ENCODE results near the gene HHAT. TPM values are rescaled to one million over a fixed set of nuclear protein-coding genes. Genes with fewer than 3 reads are reported as not detected.
"Not testable (repeated sequence)": the region's sequence is repeated elsewhere in the genome, so short reads cannot be mapped to it uniquely, and the experiment has no call there.

HHAT gene
- polyA plus RNA-seq, 1 donor from 2014 or later, result 5.3 TPM

- Histone ChIP-seq H3K36me3 (ENCODE audit: insufficient read depth, low read length) (no peaks in the 10 kb centered on the region), H3K9me3 (ENCODE audit: low read length) (no peaks in the 10 kb centered on the region), H3K79me2 (replicated peaks; ENCODE audit: insufficient read depth, low read length) (no peaks in the 10 kb centered on the region), H3K27me3 (ENCODE audit: insufficient read depth, low read depth, low read length) (no peaks in the 10 kb centered on the region), H4K20me1 (ENCODE audit: insufficient read depth) (no peaks in the 10 kb centered on the region), H3K4me2 (ENCODE audit: low read length) (no peak overlapping the region), H3K9ac (ENCODE audit: low read length) (no peak overlapping the region), H3K4me3 (ENCODE audit: low read length) (no peak overlapping the region), H3K9me2 (ENCODE audit: insufficient read depth, low read length) (no peaks in the 10 kb centered on the region), H3F3A (ENCODE audit: insufficient read depth, low read length, poor library complexity, severe bottlenecking) (no peaks in the 10 kb centered on the region), H3K27ac (ENCODE audit: low read length) (no peak overlapping the region), H2AFZ (ENCODE audit: low read depth, low read length) (no peak overlapping the region)
- TF ChIP-seq TAF1 (IDR thresholded peaks at IDR 0.05; ENCODE audit: low read depth) (no peak), SMC3 (conservative IDR thresholded peaks at IDR 0.05; ENCODE audit: poor library complexity) (no peak), EP300 (conservative IDR thresholded peaks at IDR 0.05; ENCODE audit: poor library complexity, severe bottlenecking) (no peak), EZH2 (IDR thresholded peaks at IDR 0.05; ENCODE audit: borderline replicate concordance, insufficient read depth, low read length, poor library complexity, severe bottlenecking) (no peak), POLR2AphosphoS5 (IDR thresholded peaks at IDR 0.05) (no peak), MXI1 (conservative IDR thresholded peaks at IDR 0.05; ENCODE audit: poor library complexity, severe bottlenecking) (no peak), REST (IDR thresholded peaks at IDR 0.05; ENCODE audit: borderline replicate concordance) (no peak), RAD21 (conservative IDR thresholded peaks at IDR 0.05) (no peak)
- TF ChIP-seq, protein P1, sequence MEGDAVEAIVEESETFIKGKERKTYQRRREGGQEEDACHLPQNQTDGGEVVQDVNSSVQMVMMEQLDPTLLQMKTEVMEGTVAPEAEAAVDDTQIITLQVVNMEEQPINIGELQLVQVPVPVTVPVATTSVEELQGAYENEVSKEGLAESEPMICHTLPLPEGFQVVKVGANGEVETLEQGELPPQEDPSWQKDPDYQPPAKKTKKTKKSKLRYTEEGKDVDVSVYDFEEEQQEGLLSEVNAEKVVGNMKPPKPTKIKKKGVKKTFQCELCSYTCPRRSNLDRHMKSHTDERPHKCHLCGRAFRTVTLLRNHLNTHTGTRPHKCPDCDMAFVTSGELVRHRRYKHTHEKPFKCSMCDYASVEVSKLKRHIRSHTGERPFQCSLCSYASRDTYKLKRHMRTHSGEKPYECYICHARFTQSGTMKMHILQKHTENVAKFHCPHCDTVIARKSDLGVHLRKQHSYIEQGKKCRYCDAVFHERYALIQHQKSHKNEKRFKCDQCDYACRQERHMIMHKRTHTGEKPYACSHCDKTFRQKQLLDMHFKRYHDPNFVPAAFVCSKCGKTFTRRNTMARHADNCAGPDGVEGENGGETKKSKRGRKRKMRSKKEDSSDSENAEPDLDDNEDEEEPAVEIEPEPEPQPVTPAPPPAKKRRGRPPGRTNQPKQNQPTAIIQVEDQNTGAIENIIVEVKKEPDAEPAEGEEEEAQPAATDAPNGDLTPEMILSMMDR (IDR thresholded peaks at IDR 0.05; ENCODE audit: poor library complexity, severe bottlenecking), result no peak
Measured at GRCh38 chr1:210418863-210419650, 90.4 kb downstream of the HHAT start.

- H3K27ac ChIP-seq (ENCODE audit: low read length); H4K20me1 ChIP-seq (ENCODE audit: insufficient read depth); H3K4me2 ChIP-seq (ENCODE audit: low read length); H2AFZ ChIP-seq (ENCODE audit: low read depth, low read length); H3F3A ChIP-seq (ENCODE audit: insufficient read depth, low read length, poor library complexity, severe bottlenecking); H3K4me3 ChIP-seq (ENCODE audit: low read length); H3K9me3 ChIP-seq (ENCODE audit: low read length); H3K9ac ChIP-seq (ENCODE audit: low read length); H3K27me3 ChIP-seq (ENCODE audit: insufficient read depth, low read depth, low read length); H3K9me2 ChIP-seq (ENCODE audit: insufficient read depth, low read length); H3K79me2 ChIP-seq (replicated peaks; ENCODE audit: insufficient read depth, low read length); H3K36me3 ChIP-seq (ENCODE audit: insufficient read depth, low read length): not testable (repeated sequence)
Measured at GRCh38 chr1:210426696-210427095, 98.0 kb downstream of the HHAT start.
